SU-DHL-6 (cell line): ENCODE data around the gene RHEB.

Experiments used
- H2AFZ ChIP-seq: fragments of 200-600 bp; sonication (generic); 2 replicates; pipeline ENCODE4 v1.6.1; 2014; ENCODE audit warnings: low read depth, mild to moderate bottlenecking, moderate library complexity, mixed read lengths, antibody characterized with exemption, low read length; ENCODE audit not compliant: severe bottlenecking
- H3F3A ChIP-seq: fragments of 200-600 bp; shearing (Covaris generic); 2 replicates; pipeline ENCODE4 v1.6.0; 2016; ENCODE audit warnings: antibody characterized with exemption, mild to moderate bottlenecking; ENCODE audit not compliant: insufficient read depth
- H3K27ac ChIP-seq: fragments of 200-600 bp; sonication (generic); 2 replicates; pipeline ENCODE4 v1.5.1; 2016; ENCODE audit warnings: low read depth, mild to moderate bottlenecking, low read length, moderate library complexity, mixed read lengths
- H3K27me3 ChIP-seq: fragments of 200-600 bp; sonication (generic), shearing (Covaris generic); 2 replicates; pipeline ENCODE4 v1.6.0; 2014; ENCODE audit warnings: mild to moderate bottlenecking, low read length
- H3K36me3 ChIP-seq: fragments of 200-600 bp; sonication (generic); 2 replicates; pipeline ENCODE4 v1.6.1; 2014; ENCODE audit warnings: mild to moderate bottlenecking, low read length, mixed read lengths
- H3K4me2 ChIP-seq: fragments of 300-600, 200-600 bp; shearing (Covaris generic), sonication (generic); 2 replicates; pipeline ENCODE4 v1.6.0; 2014; ENCODE audit warnings: low read length, low read depth, mild to moderate bottlenecking; ENCODE audit not compliant: poor library complexity, severe bottlenecking
- H3K4me3 ChIP-seq: fragments of 200-600 bp; sonication (generic); 2 replicates; pipeline ENCODE4 v1.5.1; 2014; ENCODE audit warnings: antibody characterized with exemption, low read length, mild to moderate bottlenecking, mixed read lengths; ENCODE audit not compliant: insufficient read depth, poor library complexity, severe bottlenecking
- H3K79me2 ChIP-seq: fragments of 200-600 bp; sonication (generic); 2 replicates; pipeline ENCODE4 v1.6.1; 2014; ENCODE audit warnings: mild to moderate bottlenecking, low read length, moderate library complexity; ENCODE audit not compliant: insufficient read depth
- H3K9ac ChIP-seq: fragments of 200-600 bp; sonication (generic); 2 replicates; pipeline ENCODE4 v1.7.0; 2014; ENCODE audit warnings: mild to moderate bottlenecking, low read length
- H3K9me2 ChIP-seq: fragments of 200-600 bp; sonication (generic); replicated peaks from 2 replicates; pipeline ENCODE4 v1.6.1; 2014; ENCODE audit warnings: low read length; ENCODE audit not compliant: insufficient read depth
- H3K9me3 ChIP-seq: fragments of 200-600 bp; sonication (generic); 2 replicates; pipeline ENCODE4 v1.6.1; 2014; ENCODE audit warnings: low read length, mixed read lengths; ENCODE audit not compliant: insufficient read depth
- H4K20me1 ChIP-seq: fragments of 200-600 bp; sonication (generic); 2 replicates; pipeline ENCODE4 v1.6.1; 2014; ENCODE audit warnings: low read depth, mild to moderate bottlenecking, antibody characterized with exemption, low read length, moderate library complexity, mixed read lengths
- CTCF ChIP-seq: fragments of 200-600 bp; sonication (generic); IDR thresholded peaks from one replicate; pipeline ENCODE4 v1.5.1; 2017; ENCODE audit warnings: antibody characterized with exemption, mild to moderate bottlenecking, low read length, moderate library complexity; ENCODE audit not compliant: insufficient read depth, poor library complexity, severe bottlenecking
- EZH2phosphoT487 ChIP-seq: fragments of 200-600 bp; sonication (generic), shearing (Covaris generic); conservative IDR thresholded peaks from 2 replicates; pipeline ENCODE4 v1.6.1; 2018; ENCODE audit warnings: mild to moderate bottlenecking, antibody characterized with exemption, low read length, moderate library complexity, mixed read lengths

Gene RHEB

DNA sequence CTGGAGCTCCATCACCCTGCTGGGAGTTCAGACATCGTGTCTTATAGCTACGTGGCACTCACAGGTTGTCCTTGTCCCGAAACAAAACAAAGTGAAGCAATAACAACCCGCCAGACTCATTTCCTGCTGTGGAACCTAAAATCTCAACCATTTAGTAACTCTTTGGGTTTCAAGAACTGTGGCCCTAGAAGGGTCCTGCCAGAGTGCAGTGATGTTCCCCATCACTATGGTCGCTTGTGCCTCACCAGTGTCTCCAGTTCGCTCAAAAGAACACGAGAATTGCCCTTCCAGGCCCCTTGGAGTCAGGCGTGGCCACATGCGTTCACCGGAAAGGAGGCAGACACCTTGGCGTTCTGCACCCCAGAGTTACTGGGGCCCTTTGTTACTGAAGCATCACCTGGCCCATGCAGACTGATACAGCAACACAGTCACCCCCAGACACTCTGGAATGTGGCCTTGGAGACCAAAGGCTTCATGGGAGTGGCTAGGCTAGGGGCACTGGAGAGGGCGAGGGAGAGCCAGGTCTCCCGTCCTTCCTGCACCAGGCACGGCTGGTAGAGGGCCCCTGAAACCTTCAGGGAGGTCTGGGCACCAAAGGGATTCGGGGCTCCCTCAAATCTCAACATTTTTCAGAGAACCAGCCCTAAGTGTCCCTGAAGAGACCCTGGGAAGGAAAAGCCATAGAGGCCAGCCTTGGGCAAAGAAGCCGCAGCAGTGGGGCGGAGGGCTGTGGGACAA is 80.7 kb downstream of the RHEB start:
- H3K27me3 ChIP-seq = no peaks in the 10 kb centered on the region
- TF ChIP-seq EZH2phosphoT487 (no peak), CTCF (no peak)
- no peak overlapping the region for H3K27ac ChIP-seq
- H4K20me1 ChIP-seq = no peaks in the 10 kb centered on the region
- H3K9me3 ChIP-seq = no peaks in the 10 kb centered on the region
- H3F3A ChIP-seq = no peaks in the 10 kb centered on the region
- no peaks in the 10 kb centered on the region for H3K36me3 ChIP-seq
- no peaks in the 10 kb centered on the region for H3K9me2 ChIP-seq
- no peak overlapping the region for H3K4me3 ChIP-seq
- H3K4me2 ChIP-seq = no peak overlapping the region
- no peaks in the 10 kb centered on the region for H3K79me2 ChIP-seq
- no peak overlapping the region for H3K9ac ChIP-seq
- H2AFZ ChIP-seq = no peak overlapping the region

GRCh38 chr7:151437866-151438516 is 81.7 kb downstream of the RHEB start:
- Histone ChIP-seq H3K27ac (no peak overlapping the region), H3K9me2 (no peaks in the 10 kb centered on the region), H3K27me3 (no peaks in the 10 kb centered on the region), H2AFZ (no peak overlapping the region), H3K36me3 (no peaks in the 10 kb centered on the region), H3K9ac (no peak overlapping the region), H3K9me3 (no peaks in the 10 kb centered on the region), H3F3A (no peaks in the 10 kb centered on the region), H4K20me1 (no peaks in the 10 kb centered on the region), H3K4me2 (no peak overlapping the region), H3K79me2 (no peaks in the 10 kb centered on the region), H3K4me3 (no peak overlapping the region)
- TF ChIP-seq EZH2phosphoT487 (no peak), CTCF (no peak)

- H3K9me3 ChIP-seq = no peaks in the 10 kb centered on the region
- no peak for TF ChIP-seq EZH2phosphoT487
- no peak for TF ChIP-seq CTCF
- no peak overlapping the region for H3K4me2 ChIP-seq
- no peaks in the 10 kb centered on the region for H3K36me3 ChIP-seq
- no peaks in the 10 kb centered on the region for H4K20me1 ChIP-seq
- H3K4me3 ChIP-seq = no peak overlapping the region
- H3K79me2 ChIP-seq = no peaks in the 10 kb centered on the region
- H3F3A ChIP-seq = no peaks in the 10 kb centered on the region
- H3K9ac ChIP-seq = no peak overlapping the region
- no peaks in the 10 kb centered on the region for H3K27me3 ChIP-seq
- no peak overlapping the region for H2AFZ ChIP-seq
- H3K9me2 ChIP-seq = no peaks in the 10 kb centered on the region
- H3K27ac ChIP-seq = no peak overlapping the region
These were observed 82.5 kb downstream of the RHEB start for GRCh38 chr7:151437159-151437553.
